GM19452 (cell line): ENCODE measurements around the gene DUS4L.

Experiments
- ATAC-seq: cut with Tn5 transposase; IDR thresholded peaks from one replicate; pipeline ENCODE4 v1.9.1; 2021; ENCODE audit not compliant: unreplicated experiment

DUS4L gene

DNA sequence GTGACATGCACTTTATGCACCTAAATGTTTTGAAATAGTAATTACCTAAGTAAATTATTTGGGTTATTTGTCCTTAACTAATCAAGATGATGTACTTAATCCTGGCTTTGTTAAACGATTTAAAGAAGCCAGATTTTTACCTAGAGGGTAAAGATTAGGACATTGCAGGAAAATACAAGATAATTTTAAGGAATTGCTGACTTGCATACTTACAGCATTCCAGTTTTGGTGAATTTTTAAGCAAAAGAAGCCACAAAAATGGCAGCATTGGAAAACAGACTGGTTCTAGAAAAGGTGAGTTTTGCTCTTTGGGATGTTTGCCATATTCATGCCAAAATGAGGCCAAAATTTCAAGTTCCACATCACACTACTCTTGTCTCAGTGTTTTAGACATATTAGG lies 49.7 kb downstream of the DUS4L start:
- ATAC-seq, result no peak

- no peak for ATAC-seq
These were observed 50.2 kb downstream of the DUS4L start for GRCh38 chr7:107613948-107614347.

DNA sequence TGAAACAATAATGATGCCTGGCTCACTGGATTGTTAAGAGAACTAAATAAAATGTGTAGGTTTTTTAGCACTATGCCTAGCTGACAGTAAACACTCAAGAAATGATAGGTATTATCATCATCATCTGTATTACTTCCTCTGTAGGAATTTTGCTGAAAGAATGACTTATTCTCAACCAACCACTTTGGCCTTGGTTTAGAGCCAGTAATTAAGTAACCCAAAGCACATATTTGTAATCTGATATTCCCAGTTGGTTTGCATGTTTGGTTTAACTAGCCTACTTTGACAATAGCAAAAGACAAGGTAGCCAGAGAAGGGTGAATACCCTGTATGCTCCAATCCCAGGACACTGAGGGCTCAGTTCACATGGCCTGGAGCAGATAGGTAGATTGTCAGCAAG lies 50.7 kb downstream of the DUS4L start:
- ATAC-seq, result no peak

DNA sequence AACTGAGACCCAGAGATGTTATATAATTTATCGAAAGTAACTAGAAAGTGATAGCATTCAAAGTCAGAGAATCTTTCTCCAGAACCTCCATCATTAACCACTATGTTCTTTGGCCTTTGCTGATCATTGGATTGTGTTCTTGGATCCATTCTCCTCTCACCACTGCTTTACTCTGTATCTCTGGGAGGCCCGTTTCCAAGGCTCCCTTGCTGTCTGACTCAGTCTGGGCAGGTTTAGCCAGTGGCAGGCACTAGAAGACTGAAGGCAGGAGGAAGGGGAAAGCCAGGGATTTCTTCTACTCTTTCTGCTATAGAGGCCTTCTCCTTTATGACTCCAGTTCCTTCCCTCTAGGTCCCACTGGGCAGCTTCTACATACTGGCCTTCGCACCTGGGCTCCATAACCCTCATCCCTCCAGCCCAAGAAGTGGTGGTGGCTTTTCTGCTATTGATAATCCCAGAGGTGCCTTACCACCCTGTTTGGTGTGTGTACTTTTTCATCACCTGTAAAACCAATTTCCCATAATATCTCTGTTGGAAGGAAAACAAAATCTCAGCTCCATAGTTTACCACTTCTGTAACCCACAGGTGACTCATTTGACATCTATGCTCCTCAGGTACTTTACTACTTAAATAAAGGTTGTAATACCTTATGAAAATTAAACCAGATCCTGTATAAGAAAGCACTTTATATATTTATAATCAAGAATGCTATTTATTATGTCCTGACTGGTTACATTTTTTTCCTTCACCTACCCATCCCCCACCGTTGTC lies 52.3 kb downstream of the DUS4L start:
- ATAC-seq, result no peak

DNA sequence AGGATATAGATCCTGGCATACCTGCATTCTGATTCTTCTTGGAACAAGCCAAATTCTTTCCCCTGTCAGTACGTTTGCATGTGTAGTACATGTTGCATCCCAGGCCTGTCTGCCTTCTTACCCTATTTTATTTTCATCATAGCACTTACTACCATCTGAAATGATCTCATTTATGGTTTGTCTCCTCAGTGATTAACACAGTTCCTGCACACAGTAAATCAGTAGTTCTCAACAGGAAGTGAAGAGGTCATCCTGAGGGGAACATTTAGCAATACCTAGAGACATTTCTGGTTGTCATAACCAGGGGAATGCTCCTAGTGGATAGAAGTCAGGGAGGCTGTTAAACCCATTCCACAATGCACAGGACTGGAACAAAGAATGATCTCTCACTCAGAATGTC lies 58.7 kb downstream of the DUS4L start:
- ATAC-seq, result peak; percentile 76

DNA sequence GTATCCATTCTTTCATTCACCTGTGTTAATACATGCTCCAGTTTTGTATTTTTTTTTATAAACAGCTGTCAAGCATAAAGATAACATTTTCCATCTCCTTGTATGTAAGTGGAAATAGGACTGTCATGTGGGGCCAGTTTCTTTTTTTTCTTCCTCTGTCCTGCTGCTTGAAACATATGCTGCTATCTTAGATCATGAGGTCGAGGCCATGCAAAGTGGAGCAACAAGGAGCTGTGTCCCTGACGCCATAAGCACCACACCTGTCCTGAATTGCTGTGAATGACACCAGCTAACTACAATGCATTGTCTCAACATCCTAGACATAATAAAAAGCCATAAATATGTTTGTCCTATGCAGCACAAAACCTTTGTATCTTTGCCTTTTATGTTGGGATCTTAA lies 59.1 kb downstream of the DUS4L start:
- no peak for ATAC-seq

- ATAC-seq, result no peak
These were observed 63.2 kb downstream of the DUS4L start for GRCh38 chr7:107627002-107627401.
